Mesenchymal stem cell (in vitro differentiated cells and primary cell): ENCODE measurements around the gene VAMP4.
A peak's percentile ranks its signal among the peaks of the same experiment; 100 is the strongest.

Source experiments
- DNase-seq: peaks from one replicate; pipeline ENCODE4 v3.0.0-alpha.2; 2013
- H2AFZ ChIP-seq: one replicate; pipeline ENCODE4 v1.6.1; 2013; ENCODE audit warnings: low read depth, mild to moderate bottlenecking, control low read depth, inconsistent platforms, low read length, moderate library complexity
- H2AK5ac ChIP-seq: 2 replicates; pipeline ENCODE4 v1.6.1; 2013; ENCODE audit warnings: low read length, moderate library complexity, mild to moderate bottlenecking, inconsistent platforms; ENCODE audit not compliant: severe bottlenecking
- H2BK120ac ChIP-seq: one replicate; pipeline ENCODE4 v1.6.1; 2013; ENCODE audit warnings: low read depth, mild to moderate bottlenecking, inconsistent platforms, low read length, moderate library complexity
- H2BK12ac ChIP-seq, 2 experiments: one replicate each; pipeline ENCODE4 v1.6.1; 2013; ENCODE audit warnings: inconsistent platforms in 2 of 2, low read length in 2 of 2, mild to moderate bottlenecking in 2 of 2, moderate library complexity in 2 of 2, control low read depth in 1 of 2
- H2BK15ac ChIP-seq: one replicate; pipeline ENCODE4 v1.6.1; 2013; ENCODE audit warnings: mild to moderate bottlenecking, low read depth, inconsistent platforms; ENCODE audit not compliant: poor library complexity, severe bottlenecking
- H2BK5ac ChIP-seq: 2 replicates; pipeline ENCODE4 v1.6.1; 2013; ENCODE audit warnings: low read depth, mild to moderate bottlenecking, low read length, control low read depth, inconsistent platforms; ENCODE audit not compliant: poor library complexity, severe bottlenecking
- H3K14ac ChIP-seq, 2 experiments: one replicate each; pipeline ENCODE4 v1.6.1; 2013; ENCODE audit warnings: inconsistent platforms in 2 of 2, low read length in 2 of 2, control low read depth in 1 of 2, mild to moderate bottlenecking in 1 of 2, moderate library complexity in 1 of 2
- H3K18ac ChIP-seq, 2 experiments: one replicate each; pipeline ENCODE4 v1.6.1; 2013; ENCODE audit warnings: inconsistent platforms in 2 of 2, low read length in 2 of 2, control low read depth in 1 of 2, low read depth in 1 of 2, mild to moderate bottlenecking in 1 of 2
- H3K23ac ChIP-seq, 2 experiments: one replicate each; pipeline ENCODE4 v1.6.1; 2013; ENCODE audit warnings: inconsistent platforms in 2 of 2, low read length in 2 of 2, mild to moderate bottlenecking in 2 of 2, moderate library complexity in 2 of 2, control low read depth in 1 of 2
- H3K27ac ChIP-seq: 2 replicates; pipeline ENCODE4 v1.5.1; 2013; ENCODE audit warnings: mild to moderate bottlenecking, moderate library complexity, low read length, control low read depth, inconsistent platforms; ENCODE audit not compliant: poor library complexity, severe bottlenecking
- H3K27me3 ChIP-seq, 2 experiments: 2 replicates each; pipeline versions ENCODE4 v1.6.1 to v1.7.0; 2013; ENCODE audit warnings: low read length in 2 of 2, mild to moderate bottlenecking in 2 of 2, moderate library complexity in 2 of 2, control low read depth in 1 of 2, inconsistent platforms in 1 of 2; ENCODE audit not compliant: control insufficient read depth in 1 of 2, insufficient read depth in 1 of 2
- H3K36me3 ChIP-seq, 2 experiments: 2 replicates each; pipeline versions ENCODE4 v1.6.1 to v1.7.0; 2013; ENCODE audit warnings: low read length in 2 of 2, control low read depth in 1 of 2, inconsistent platforms in 1 of 2, low read depth in 1 of 2, mild to moderate bottlenecking in 1 of 2; ENCODE audit not compliant: insufficient read depth in 2 of 2, control insufficient read depth in 1 of 2
- H3K4ac ChIP-seq, 2 experiments: one replicate each; pipeline ENCODE4 v1.6.1; 2013; ENCODE audit warnings: inconsistent platforms in 2 of 2, low read length in 2 of 2, mild to moderate bottlenecking in 2 of 2, moderate library complexity in 2 of 2, control low read depth in 1 of 2, low read depth in 1 of 2
- H3K4me1 ChIP-seq: 2 replicates; pipeline ENCODE4 v1.6.1; 2013; ENCODE audit warnings: low read depth, low read length, control low read depth; ENCODE audit not compliant: control insufficient read depth, insufficient read depth
- H3K4me2 ChIP-seq: 2 replicates; pipeline ENCODE4 v1.6.1; 2013; ENCODE audit warnings: low read length, mild to moderate bottlenecking, inconsistent platforms; ENCODE audit not compliant: poor library complexity, severe bottlenecking
- H3K4me3 ChIP-seq, 2 experiments: 2 replicates each; pipeline versions ENCODE4 v1.5.1 to v1.7.0; 2013; ENCODE audit warnings: low read length in 2 of 2, mild to moderate bottlenecking in 2 of 2, control low read depth in 1 of 2, low read depth in 1 of 2; ENCODE audit not compliant: insufficient read depth in 1 of 2
- H3K79me1 ChIP-seq: replicated peaks from 2 replicates; pipeline ENCODE4 v1.6.1; 2013; ENCODE audit warnings: mild to moderate bottlenecking, control low read depth, low read length, inconsistent platforms; ENCODE audit not compliant: poor library complexity, severe bottlenecking
- H3K9ac ChIP-seq: 2 replicates; pipeline ENCODE4 v1.7.0; 2013; ENCODE audit warnings: mild to moderate bottlenecking, low read length, moderate library complexity
- H3K9me3 ChIP-seq: 2 replicates; pipeline ENCODE4 v1.7.0; 2013; ENCODE audit warnings: mild to moderate bottlenecking, low read length; ENCODE audit not compliant: control insufficient read depth
- H4K8ac ChIP-seq: one replicate; pipeline ENCODE4 v1.6.1; 2013; ENCODE audit warnings: inconsistent platforms, mild to moderate bottlenecking, low read length, moderate library complexity
- H4K91ac ChIP-seq: one replicate; pipeline ENCODE4 v1.6.1; 2013; ENCODE audit warnings: mild to moderate bottlenecking, low read length, inconsistent platforms
- WGBS: methylation state at CpG from one replicate; pipeline ENCODE4 v1.1.7; 2013; ENCODE audit warnings: mixed read lengths; 5-methylcytosine and 5-hydroxymethylcytosine counted together

VAMP4 gene

GRCh38 chr1:171740356-171740863, 1.5 kb downstream of the VAMP4 start:
- Histone ChIP-seq H3K14ac (no peak overlapping the region), H3K4ac (no peak overlapping the region), H3K4me1 (peaks cover 2% of the 10 kb centered on the region), H3K9ac (peak overlapping the region; percentile 100), H2BK5ac (no peak overlapping the region), H3K18ac (no peak overlapping the region), H3K36me3 (peaks cover 9 to 30% of the 10 kb centered on the region in 2 experiments), H4K91ac (no peak overlapping the region), H3K79me1 (peaks cover 21% of the 10 kb centered on the region), H3K4me2 (no peak overlapping the region), H2AFZ (no peak overlapping the region), H3K9me3 (no peaks in the 10 kb centered on the region), H3K23ac (no peak overlapping the region), H3K4me3 (peak overlapping the region in 1 of 2 experiments; percentile 89), H4K8ac (no peak overlapping the region), H2BK12ac (no peak overlapping the region), H2AK5ac (no peak overlapping the region), H2BK15ac (no peak overlapping the region), H3K27me3 (no peaks in the 10 kb centered on the region), H2BK120ac (no peak overlapping the region), H3K27ac (peak overlapping the region; percentile 30)
- WGBS: 77% methylated on average over 2 of the region's 2 CpGs
- DNase-seq: peak; percentile 17

GRCh38 chr1:171739656-171740055, 2.2 kb downstream of the VAMP4 start:
- WGBS: 86% methylated on average over 1 of the region's 2 CpGs
- H3K27ac ChIP-seq: peak overlapping the region; percentile 30
- H2AFZ ChIP-seq: no peak overlapping the region
- H3K9ac ChIP-seq: peak overlapping the region; percentile 100
- peak overlapping the region in 1 of 2 experiments; percentile 54 for H3K23ac ChIP-seq
- H3K36me3 ChIP-seq: peaks cover 9 to 36% of the 10 kb centered on the region in 2 experiments
- peaks cover 2% of the 10 kb centered on the region for H3K4me1 ChIP-seq
- no peak overlapping the region for H3K4ac ChIP-seq
- H3K27me3 ChIP-seq: no peaks in the 10 kb centered on the region
- H2BK5ac ChIP-seq: no peak overlapping the region
- H3K9me3 ChIP-seq: no peaks in the 10 kb centered on the region
- no peak overlapping the region for H2AK5ac ChIP-seq
- peak overlapping the region in 1 of 2 experiments; percentile 89 for H3K4me3 ChIP-seq
- DNase-seq: peak; percentile 20
- H4K8ac ChIP-seq: no peak overlapping the region
- H3K18ac ChIP-seq: no peak overlapping the region
- no peak overlapping the region for H2BK12ac ChIP-seq
- H2BK120ac ChIP-seq: no peak overlapping the region
- H3K4me2 ChIP-seq: no peak overlapping the region
- no peak overlapping the region for H2BK15ac ChIP-seq
- no peak overlapping the region for H4K91ac ChIP-seq
- peaks cover 21% of the 10 kb centered on the region for H3K79me1 ChIP-seq
- no peak overlapping the region for H3K14ac ChIP-seq

- peaks cover 9 to 41% of the 10 kb centered on the region in 2 experiments for H3K36me3 ChIP-seq
- no peak overlapping the region for H3K4me2 ChIP-seq
- H4K8ac ChIP-seq: no peak overlapping the region
- no peak overlapping the region for H3K27ac ChIP-seq
- 80% methylated on average over 1 of the region's 2 CpGs for WGBS
- H3K4ac ChIP-seq: no peak overlapping the region
- DNase-seq: no peak
- H2AK5ac ChIP-seq: peak overlapping the region; percentile 44
- no peak overlapping the region for H3K23ac ChIP-seq
- no peak overlapping the region for H2AFZ ChIP-seq
- no peak overlapping the region for H2BK12ac ChIP-seq
- no peak overlapping the region for H3K14ac ChIP-seq
- no peak overlapping the region for H2BK5ac ChIP-seq
- no peak overlapping the region for H4K91ac ChIP-seq
- H2BK15ac ChIP-seq: no peak overlapping the region
- H2BK120ac ChIP-seq: no peak overlapping the region
- H3K27me3 ChIP-seq: no peaks in the 10 kb centered on the region
- no peak overlapping the region for H3K18ac ChIP-seq
- H3K9me3 ChIP-seq: no peaks in the 10 kb centered on the region
- H3K4me1 ChIP-seq: peaks cover 2% of the 10 kb centered on the region
- peak overlapping the region in 1 of 2 experiments; percentile 89 for H3K4me3 ChIP-seq
- H3K9ac ChIP-seq: peak overlapping the region; percentile 100
- peaks cover 21% of the 10 kb centered on the region for H3K79me1 ChIP-seq
Measured at GRCh38 chr1:171738911-171739310, 3.0 kb downstream of the VAMP4 start.

- DNase-seq: no peak
- H3K4me1 ChIP-seq: no peaks in the 10 kb centered on the region
- H4K91ac ChIP-seq: no peak overlapping the region
- H3K4me3 ChIP-seq: no peak overlapping the region
- H2BK5ac ChIP-seq: no peak overlapping the region
- H3K36me3 ChIP-seq: peaks cover 9 to 60% of the 10 kb centered on the region in 2 experiments
- no peak overlapping the region for H2BK15ac ChIP-seq
- peaks cover 22% of the 10 kb centered on the region for H3K79me1 ChIP-seq
- no peak overlapping the region for H2AFZ ChIP-seq
- H3K14ac ChIP-seq: no peak overlapping the region
- H2AK5ac ChIP-seq: no peak overlapping the region
- H3K18ac ChIP-seq: no peak overlapping the region
- H2BK120ac ChIP-seq: no peak overlapping the region
- no peak overlapping the region for H2BK12ac ChIP-seq
- no peaks in the 10 kb centered on the region for H3K9me3 ChIP-seq
- WGBS: 98% methylated on average over 2 of the region's 2 CpGs
- no peak overlapping the region for H3K27ac ChIP-seq
- no peak overlapping the region for H3K4me2 ChIP-seq
- no peak overlapping the region for H3K4ac ChIP-seq
- H3K23ac ChIP-seq: no peak overlapping the region
- H3K9ac ChIP-seq: no peak overlapping the region
- no peak overlapping the region for H4K8ac ChIP-seq
- no peaks in the 10 kb centered on the region for H3K27me3 ChIP-seq
Measured at GRCh38 chr1:171736196-171736595, 5.7 kb downstream of the VAMP4 start.
